ENCODE data around the gene TMEM132C. TPM values are rescaled to one million over a fixed set of nuclear protein-coding genes. Genes with fewer than 3 reads are reported as not detected.

The TMEM132C gene
- total and polyA plus RNA-seq, 2 of the 13 experiments (the other 11 are each of a cell fraction or from before 2014, with no cell fraction given): not detected

- H3K36me3 ChIP-seq (replicated peaks in 1 of 2; ENCODE audit: control insufficient read depth in 1 of 2, insufficient read depth in 2 of 2, low read length in 2 of 2): no peaks in the 10 kb centered on the region
- H3K79me2 ChIP-seq (ENCODE audit: insufficient read depth, low read length): no peaks in the 10 kb centered on the region
- in situ Hi-C loops (cut with HindIII; ENCODE audit: extremely low pct_ligation_motif_present, low pct_unique_long_range_greater_than_20kb): no loop called here
- DNase-seq (ENCODE audit: low spot score) (peak; percentile 3), FAIRE-seq (no peak), ATAC-seq (peak; percentile 44; the same call in 2 of the 3 replicates)
- no peaks in the 10 kb centered on the region for H3K4me1 ChIP-seq (ENCODE audit: insufficient read depth, low read length)
- H4K20me1 ChIP-seq (ENCODE audit: insufficient read depth, low read length): no peaks in the 10 kb centered on the region
- no peak overlapping the region for H3K4me3 ChIP-seq (replicated peaks in 1 of 3; ENCODE audit: insufficient read depth in 1 of 3, low read depth in 2 of 3, low read length in 3 of 3)
- H2AFZ ChIP-seq (ENCODE audit: low read length): no peak overlapping the region
- H3K9ac ChIP-seq (ENCODE audit: insufficient read depth, low read depth, low read length): no peak overlapping the region
- POLR2A ChIA-PET: no interaction called here
- CTCF ChIA-PET (ENCODE audit: low intra/inter-chr PET ratio, low total read pairs): interaction anchor here (1.1 kb wide), 1 partner anchor 1267 kb away, joined by 3 read pairs; no protein-coding TSS in a partner anchor
- intact Hi-C loops (cut with micrococcal nuclease; ENCODE audit: unreplicated experiment): no loop called here
- WGBS (ENCODE audit: low lambda C conversion rate): 28% methylated on average over 10 of the region's 15 CpGs
- no TSS peak for BruUV-seq (replicated peaks)
- H3K27me3 ChIP-seq (ENCODE audit: control insufficient read depth in 1 of 2, insufficient read depth in 2 of 2, low read length in 2 of 2): peaks cover 1 to 5% of the 10 kb centered on the region in 2 experiments; a peak in 2 of 5 replicates
- H3K4me2 ChIP-seq (ENCODE audit: low read depth, low read length): no peak overlapping the region
- H3K9me3 ChIP-seq (ENCODE audit: low read length): no peaks in the 10 kb centered on the region
- no peak for TF ChIP-seq SMYD3 (CRISPR knock-in tag; IDR thresholded peaks at IDR 0.05)
- TF ChIP-seq ZBTB26 (CRISPR knock-in tag; IDR thresholded peaks at IDR 0.05; ENCODE audit: borderline replicate concordance): no peak
- TF ChIP-seq RAD21 (CRISPR knock-in tag; IDR thresholded peaks at IDR 0.05): 0 out of 2 replicates have a peak, but pooled peaks have one; percentile 14
- no peak for TF ChIP-seq SRF (IDR thresholded peaks at IDR 0.05; ENCODE audit: low read depth, low read length)
- TF ChIP-seq ARHGAP35 (CRISPR knock-in tag; IDR thresholded peaks at IDR 0.05; ENCODE audit: borderline replicate concordance): no peak
- TF ChIP-seq HOXA5 (CRISPR knock-in tag; IDR thresholded peaks at IDR 0.05): no peak
- TF ChIP-seq CTCF (CRISPR knock-in tag; IDR thresholded peaks at IDR 0.05): peak; percentile 75
- peak; percentile 39; the same call in 1 of the 2 replicates for TF ChIP-seq SMC3 (IDR thresholded peaks at IDR 0.05; ENCODE audit: low read length)
- TF ChIP-seq ZNF709 (CRISPR knock-in tag; IDR thresholded peaks at IDR 0.05): no peak
- no peak for TF ChIP-seq FOXO4 (CRISPR knock-in tag; conservative IDR thresholded peaks at IDR 0.05)
- TF ChIP-seq STAG1 (CRISPR knock-in tag; IDR thresholded peaks at IDR 0.05): peak; percentile 51; the same call in 1 of the 2 replicates
- H3K27ac ChIP-seq (ENCODE audit: extremely low read length, insufficient read depth, low read length): no peak overlapping the region
Observed at GRCh38 chr12:128644664-128645296, 377.8 kb downstream of the TMEM132C start.
